HCT116 (cell line): ENCODE results near the gene C1orf115. TPM values are rescaled to one million over a fixed set of nuclear protein-coding genes. Genes with fewer than 3 reads are reported as not detected.

Source experiments
- ATAC-seq: fragments of 200-7000 bp; cut with Tn5 transposase; 2 replicates; pipeline ENCODE4 v1.9.1; 2020; ENCODE audit warnings: mild to moderate bottlenecking, moderate library complexity
- BruUV-seq: library from RNA; stranded (reverse); fragments of 400-500 nt; replicated peaks from 2 replicates; lab custom pipeline; 2021; lab: Mats Ljungman, UMichigan
- CTCF ChIA-PET: fragments of 300-600 bp; sonication (Branson Sonifier 250); formaldehyde crosslinking; loops from one replicate; lab custom pipeline; 2021; ENCODE audit warnings: antibody characterized with exemption; lab: Charles Lee
- POLR2A ChIA-PET: fragments of 300-600, 350-600 bp; sonication (Branson Sonifier 250); formaldehyde crosslinking; loops from one replicate; lab custom pipeline; 2021; ENCODE audit warnings: antibody characterized with exemption; lab: Charles Lee
- RAD21 ChIA-PET, 2 experiments: fragments of 300-600 bp; sonication (Branson Sonifier 250); formaldehyde crosslinking; loops; one replicate each; lab custom pipeline; 2023; ENCODE audit warnings: low total read pairs in 2 of 2; ENCODE audit not compliant: uncharacterized antibody in 2 of 2, unreplicated experiment in 2 of 2, low non-redundant PET in 1 of 2; lab: Charles Lee
- DNase-seq: peaks from one replicate; pipeline ENCODE4 v3.0.0-alpha.2; 2010; ENCODE audit warnings: low read depth, low spot score
- H2AFZ ChIP-seq: fragments of 200-600 bp; shearing (Covaris generic), sonication (generic); 2 replicates; pipeline ENCODE4 v1.6.1; 2017; ENCODE audit warnings: low read depth, mixed run types, mixed read lengths, antibody characterized with exemption, low read length; ENCODE audit not compliant: poor library complexity, severe bottlenecking
- H3K27ac ChIP-seq: 2 replicates; pipeline ENCODE4 v1.5.1; 2012; ENCODE audit warnings: low read depth, low read length
- H3K27me3 ChIP-seq: fragments of 200-600 bp; sonication (generic); 2 replicates; pipeline ENCODE4 v1.6.1; 2016; ENCODE audit warnings: mixed run types, low read length, mixed read lengths; ENCODE audit not compliant: insufficient read depth
- H3K36me3 ChIP-seq, 2 experiments: fragments of 200-500 bp in 1 of 2; fragments of 200-600 bp in 1 of 2; sonication (Bioruptor generic) in 1 of 2; sonication (generic) in 1 of 2; 2 replicates each; pipeline versions ENCODE4 v1.5.1 to v1.6.1; 2014 to 2016; ENCODE audit warnings: low read length in 2 of 2, inconsistent platforms in 1 of 2, mixed read lengths in 1 of 2, mixed run types in 1 of 2; ENCODE audit not compliant: insufficient read depth in 2 of 2, control insufficient read depth in 1 of 2
- H3K4me1 ChIP-seq, 2 experiments: fragments of 200-600 bp in 1 of 2; sonication (generic) in 1 of 2; 2 replicates each; pipeline versions ENCODE4 v1.5.1 to v1.6.1; 2012 to 2017; ENCODE audit warnings: low read length in 2 of 2, inconsistent platforms in 1 of 2, mild to moderate bottlenecking in 1 of 2, mixed read lengths in 1 of 2, mixed run types in 1 of 2, moderate library complexity in 1 of 2; ENCODE audit not compliant: insufficient read depth in 2 of 2, control insufficient read depth in 1 of 2
- H3K4me2 ChIP-seq: fragments of 200-600 bp; sonication (generic); 2 replicates; pipeline ENCODE4 v1.6.1; 2017; ENCODE audit warnings: mixed run types, low read length, mixed read lengths
- H3K4me3 ChIP-seq, 2 experiments: fragments of 200-600 bp in 1 of 2; sonication (generic) in 1 of 2; replicated peaks in 1 of 2; 2 replicates each; pipeline ENCODE4 v1.5.1; 2011 to 2016; ENCODE audit warnings: low read length in 2 of 2, control low read depth in 1 of 2, low read depth in 1 of 2, mild to moderate bottlenecking in 1 of 2, mixed read lengths in 1 of 2, mixed run types in 1 of 2
- H3K79me2 ChIP-seq: fragments of 200-600 bp; sonication (generic); 2 replicates; pipeline ENCODE4 v1.6.1; 2017; ENCODE audit warnings: mild to moderate bottlenecking, mixed run types, low read length, moderate library complexity, mixed read lengths; ENCODE audit not compliant: insufficient read depth
- H3K9ac ChIP-seq: fragments of 200-600 bp; sonication (generic); 2 replicates; pipeline ENCODE4 v1.6.1; 2016; ENCODE audit warnings: low read length, mixed read lengths
- H3K9me2 ChIP-seq: fragments of 200-600 bp; sonication (generic), shearing (Covaris generic); 2 replicates; pipeline ENCODE4 v1.6.1; 2017; ENCODE audit warnings: mixed run types, mild to moderate bottlenecking, moderate library complexity; ENCODE audit not compliant: insufficient read depth
- H3K9me3 ChIP-seq, 2 experiments: fragments of 200-500 bp in 1 of 2; fragments of 200-600 bp in 1 of 2; sonication (Bioruptor generic) in 1 of 2; sonication (generic) in 1 of 2; 2 replicates each; pipeline ENCODE4 v1.6.1; 2014 to 2017; ENCODE audit warnings: low read length in 2 of 2, mixed read lengths in 2 of 2, inconsistent platforms in 1 of 2, low read depth in 1 of 2, mild to moderate bottlenecking in 1 of 2, mixed run types in 1 of 2, moderate library complexity in 1 of 2; ENCODE audit not compliant: control insufficient read depth in 1 of 2, insufficient read depth in 1 of 2
- H4K20me1 ChIP-seq: fragments of 200-600 bp; sonication (generic), shearing (Covaris generic); 2 replicates; pipeline ENCODE4 v1.6.1; 2017; ENCODE audit warnings: mixed run types, mild to moderate bottlenecking, moderate library complexity; ENCODE audit not compliant: insufficient read depth
- CEBPB ChIP-seq: IDR thresholded peaks from 2 replicates; pipeline ENCODE4 v1.6.1; 2012; ENCODE audit warnings: low read depth
- EGR1 ChIP-seq: IDR thresholded peaks from 2 replicates; pipeline ENCODE4 v1.6.1; 2012; ENCODE audit warnings: low read depth
- EZH2 ChIP-seq: fragments of 200-600 bp; sonication (generic); IDR thresholded peaks from 2 replicates; pipeline ENCODE4 v1.6.1; 2017; ENCODE audit warnings: antibody characterized with exemption, mixed run types
- EZH2phosphoT487 ChIP-seq: fragments of 200-600 bp; IDR thresholded peaks from 2 replicates; pipeline ENCODE4 v1.6.1; 2018; ENCODE audit warnings: antibody characterized with exemption, borderline replicate concordance
- FOSL1 ChIP-seq: IDR thresholded peaks from 2 replicates; pipeline ENCODE4 v1.6.1; 2012; ENCODE audit warnings: low read depth
- JUND ChIP-seq: IDR thresholded peaks from 2 replicates; pipeline ENCODE4 v1.6.1; 2012
- POLR2A ChIP-seq: IDR thresholded peaks from 2 replicates; pipeline ENCODE4 v1.7.0; 2011; ENCODE audit warnings: borderline replicate concordance; ENCODE audit not compliant: insufficient read depth, insufficient read length; ENCODE audit errors: extremely low read depth
- POLR2AphosphoS5 ChIP-seq: IDR thresholded peaks from 2 replicates; pipeline ENCODE4 v1.6.1; 2011; ENCODE audit warnings: mild to moderate bottlenecking, low read depth, low read length, moderate library complexity
- RAD21 ChIP-seq: IDR thresholded peaks from 2 replicates; pipeline ENCODE4 v1.6.1; 2012; ENCODE audit warnings: low read depth, mild to moderate bottlenecking
- REST ChIP-seq: IDR thresholded peaks from 2 replicates; pipeline ENCODE4 v1.6.1; 2012; ENCODE audit warnings: low read depth
- SIN3A ChIP-seq: IDR thresholded peaks from 2 replicates; pipeline ENCODE4 v1.6.1; 2012; ENCODE audit warnings: low read depth
- SP1 ChIP-seq: IDR thresholded peaks from 2 replicates; pipeline ENCODE4 v1.6.1; 2012; ENCODE audit warnings: low read depth
- SRF ChIP-seq: IDR thresholded peaks from 2 replicates; pipeline ENCODE4 v1.6.1; 2012; ENCODE audit warnings: low read depth
- TCF7L2 ChIP-seq: IDR thresholded peaks from 2 replicates; pipeline ENCODE4 v1.7.0; 2011; ENCODE audit warnings: borderline replicate concordance, inconsistent platforms; ENCODE audit not compliant: insufficient read depth, insufficient read length; ENCODE audit errors: extremely low read depth
- ZFX ChIP-seq: fragments of 450-650 bp; IDR thresholded peaks from 2 replicates; pipeline ENCODE4 v1.6.1; 2017
- intact Hi-C: fragments of 100-400 bp; cut with micrococcal nuclease; formaldehyde crosslinking; loops from 2 replicates; pipeline ENCODE4 v1.10.0; 2022
- total RNA-seq: library from RNA; stranded (reverse); gene quantifications from one replicate; pipeline ENCODE4 v1.2.1, GENCODE V29; 2021; ENCODE audit not compliant: unreplicated experiment
- TF ChIP-seq, protein P1 (sequence below): IDR thresholded peaks from 2 replicates; pipeline ENCODE4 v1.6.1; 2012
- TF ChIP-seq, protein P2 (sequence below): IDR thresholded peaks from 2 replicates; pipeline ENCODE4 v1.6.1; 2012

C1orf115 gene
- total RNA-seq, 1 experiment from 2014 or later, result 16.8 TPM

DNA sequence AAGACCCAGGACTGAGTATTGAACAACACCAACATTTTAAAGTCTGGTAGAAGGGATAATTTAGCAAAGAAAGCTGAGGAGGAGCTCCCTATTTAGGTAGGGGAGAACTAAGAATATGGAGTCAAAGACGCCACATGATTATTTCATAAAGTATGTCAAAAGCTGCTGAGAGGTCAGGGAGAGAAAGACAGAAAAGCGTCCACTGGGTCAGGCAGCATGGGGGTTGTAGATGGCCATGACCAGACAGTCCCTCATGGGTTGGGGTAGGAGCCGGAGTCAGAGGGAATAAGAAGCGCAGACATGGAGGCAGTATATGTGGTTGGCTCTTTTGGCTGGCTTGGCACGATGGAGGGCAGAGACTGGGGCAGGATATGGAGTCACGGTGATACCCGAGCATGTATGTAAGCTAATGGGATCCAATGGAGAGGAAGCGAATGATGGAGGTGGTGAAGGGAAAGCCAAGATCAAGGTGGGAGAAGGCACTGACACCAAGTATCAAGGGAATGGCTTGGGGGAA, 4.8 kb downstream of the C1orf115 start:
- ATAC-seq (no peak), DNase-seq (no peak)
- H3K79me2 ChIP-seq, result no peaks in the 10 kb centered on the region
- ChIA-PET POLR2A (interaction anchor here (0.7 kb wide), 1 partner anchor 58 kb away, joined by 3 read pairs; no protein-coding TSS in a partner anchor), CTCF (no interaction called here), RAD21 (no interaction called here)
- BruUV-seq, result no TSS peak
- no peak overlapping the region for H3K9ac ChIP-seq
- H3K4me3 ChIP-seq, result no peak overlapping the region
- intact Hi-C loops, result no loop called here
- TF ChIP-seq EGR1 (no peak), TCF7L2 (no peak), ZFX (no peak), SRF (no peak), FOSL1 (no peak), SIN3A (no peak), JUND (no peak), SP1 (no peak), POLR2A (no peak), CEBPB (no peak), RAD21 (no peak)
- TF ChIP-seq, protein P1, sequence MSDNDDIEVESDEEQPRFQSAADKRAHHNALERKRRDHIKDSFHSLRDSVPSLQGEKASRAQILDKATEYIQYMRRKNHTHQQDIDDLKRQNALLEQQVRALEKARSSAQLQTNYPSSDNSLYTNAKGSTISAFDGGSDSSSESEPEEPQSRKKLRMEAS, result no peak
- TF ChIP-seq, protein P2, sequence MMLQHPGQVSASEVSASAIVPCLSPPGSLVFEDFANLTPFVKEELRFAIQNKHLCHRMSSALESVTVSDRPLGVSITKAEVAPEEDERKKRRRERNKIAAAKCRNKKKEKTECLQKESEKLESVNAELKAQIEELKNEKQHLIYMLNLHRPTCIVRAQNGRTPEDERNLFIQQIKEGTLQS, result no peak
- no peak overlapping the region for H3K27ac ChIP-seq
- no peaks in the 10 kb centered on the region for H3K27me3 ChIP-seq
- H3K36me3 ChIP-seq, result peaks cover 0 to 6% of the 10 kb centered on the region in 2 experiments; a peak in 2 of 4 replicates
- no peak overlapping the region for H3K4me2 ChIP-seq
- no peaks in the 10 kb centered on the region for H4K20me1 ChIP-seq
- peaks cover 0 to 13% of the 10 kb centered on the region in 2 experiments; a peak in 2 of 4 replicates for H3K4me1 ChIP-seq
- no peaks in the 10 kb centered on the region for H3K9me2 ChIP-seq
- no peaks in the 10 kb centered on the region for H3K9me3 ChIP-seq
- H2AFZ ChIP-seq, result no peak overlapping the region

DNA sequence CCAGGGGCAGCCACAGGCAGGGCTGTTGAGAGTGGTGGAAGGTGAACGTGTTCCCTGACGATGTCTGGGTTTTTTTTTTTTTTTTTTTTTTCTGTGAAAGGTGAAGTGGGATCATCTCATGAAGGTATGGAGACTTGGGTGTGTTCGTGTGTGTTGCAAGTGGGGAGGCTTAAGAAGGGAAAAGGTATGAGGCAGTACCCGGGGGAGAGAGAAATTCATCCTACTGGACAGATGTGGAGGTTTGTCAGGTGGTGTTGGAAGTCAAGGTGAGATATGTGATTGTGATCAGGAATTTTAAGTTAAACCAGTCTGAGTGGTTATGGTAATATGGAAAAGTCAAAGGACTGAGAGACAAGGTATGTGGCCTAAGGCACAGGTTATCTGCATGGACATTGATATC, 5.3 kb downstream of the C1orf115 start:
- H3K79me2 ChIP-seq, result no peaks in the 10 kb centered on the region
- intact Hi-C loops, result no loop called here
- peaks cover 0 to 6% of the 10 kb centered on the region in 2 experiments; a peak in 2 of 4 replicates for H3K36me3 ChIP-seq
- H3K9ac ChIP-seq, result no peak overlapping the region
- no peaks in the 10 kb centered on the region for H3K27me3 ChIP-seq
- no peak overlapping the region for H3K4me2 ChIP-seq
- no peaks in the 10 kb centered on the region for H3K9me3 ChIP-seq
- H3K4me3 ChIP-seq, result no peak overlapping the region
- no peak overlapping the region for H2AFZ ChIP-seq
- H4K20me1 ChIP-seq, result no peaks in the 10 kb centered on the region
- no TSS peak for BruUV-seq
- POLR2A ChIA-PET, result interaction anchor here (0.7 kb wide), 1 partner anchor 59 kb away, joined by 3 read pairs; no protein-coding TSS in a partner anchor
- peaks cover 0 to 12% of the 10 kb centered on the region in 2 experiments; a peak in 1 of 4 replicates for H3K4me1 ChIP-seq
- CTCF ChIA-PET, result no interaction called here
- DNase-seq, result no peak
- no peak overlapping the region for H3K27ac ChIP-seq
- RAD21 ChIA-PET, result no interaction called here
- no peak for ATAC-seq
- no peaks in the 10 kb centered on the region for H3K9me2 ChIP-seq
- TF ChIP-seq EZH2 (no peak), SIN3A (no peak), REST (no peak), EZH2phosphoT487 (no peak), POLR2AphosphoS5 (no peak), SP1 (no peak)
